Esophagus muscularis mucosa (tissue), 4 donors: ENCODE measurements around the gene MEGF8.

Experiments
- EP300 ChIP-seq: sonication (generic); formaldehyde crosslinking; IDR thresholded peaks from one replicate; pipeline ENCODE4 v1.6.1; 2017; ENCODE audit warnings: antibody characterized with exemption
- POLR2A ChIP-seq: fragments of 450-650 bp; IDR thresholded peaks from one replicate; pipeline ENCODE4 v1.6.1; 2017; ENCODE audit warnings: antibody characterized with exemption, moderate library complexity, mild to moderate bottlenecking, low read depth
- POLR2AphosphoS5 ChIP-seq, 2 donors: sonication (generic); formaldehyde crosslinking; IDR thresholded peaks; one replicate each; pipeline ENCODE4 v1.6.1; 2017; ENCODE audit warnings: antibody characterized with exemption in 2 of 2
- TF ChIP-seq, protein P1 (sequence below), 3 experiments: fragments of 200-600 bp in 2 of 3; fragments of 450-650 bp in 1 of 3; sonication (generic) in 2 of 3; IDR thresholded peaks; one replicate each; pipeline ENCODE4 v1.5.1; 2017 to 2019; ENCODE audit warnings: antibody characterized with exemption in 3 of 3, mild to moderate bottlenecking in 2 of 3, moderate library complexity in 1 of 3

DNA sequence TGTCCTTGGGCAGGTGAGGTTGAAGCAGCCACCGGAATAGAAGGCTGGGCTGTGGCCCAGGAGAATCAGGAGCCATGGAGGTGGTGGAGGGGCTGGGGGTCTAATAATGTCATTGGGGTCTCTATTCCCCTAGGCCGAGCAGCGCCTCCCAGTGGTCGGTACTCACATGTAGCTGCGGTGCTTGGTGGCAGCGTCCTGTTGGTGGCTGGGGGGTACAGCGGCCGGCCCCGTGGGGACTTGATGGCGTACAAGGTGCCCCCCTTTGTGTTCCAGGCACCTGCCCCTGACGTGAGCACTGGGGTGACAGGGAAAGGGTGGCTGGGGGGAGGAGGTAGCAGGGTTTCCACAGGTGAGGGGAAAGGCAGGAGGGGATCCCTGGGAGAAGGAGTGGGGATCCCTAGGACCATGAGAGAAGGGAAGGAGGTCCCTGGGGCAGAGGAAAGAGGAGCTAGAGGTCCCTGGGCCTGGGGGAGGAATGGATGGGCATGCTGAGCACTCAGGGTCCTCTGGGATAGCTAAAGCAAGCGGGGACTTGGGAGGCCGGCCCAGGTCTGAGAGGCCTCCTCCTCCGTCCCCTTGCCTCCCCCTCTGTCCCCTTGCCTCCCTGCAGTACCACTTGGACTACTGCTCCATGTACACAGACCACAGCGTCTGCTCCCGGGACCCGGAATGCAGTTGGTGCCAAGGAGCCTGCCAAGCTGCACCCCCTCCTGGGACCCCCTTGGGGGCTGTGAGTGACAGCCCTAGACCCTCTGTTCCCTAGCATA lies 18.1 kb downstream of the MEGF8 start:
- no peak for TF ChIP-seq POLR2A
- TF ChIP-seq, protein P1, sequence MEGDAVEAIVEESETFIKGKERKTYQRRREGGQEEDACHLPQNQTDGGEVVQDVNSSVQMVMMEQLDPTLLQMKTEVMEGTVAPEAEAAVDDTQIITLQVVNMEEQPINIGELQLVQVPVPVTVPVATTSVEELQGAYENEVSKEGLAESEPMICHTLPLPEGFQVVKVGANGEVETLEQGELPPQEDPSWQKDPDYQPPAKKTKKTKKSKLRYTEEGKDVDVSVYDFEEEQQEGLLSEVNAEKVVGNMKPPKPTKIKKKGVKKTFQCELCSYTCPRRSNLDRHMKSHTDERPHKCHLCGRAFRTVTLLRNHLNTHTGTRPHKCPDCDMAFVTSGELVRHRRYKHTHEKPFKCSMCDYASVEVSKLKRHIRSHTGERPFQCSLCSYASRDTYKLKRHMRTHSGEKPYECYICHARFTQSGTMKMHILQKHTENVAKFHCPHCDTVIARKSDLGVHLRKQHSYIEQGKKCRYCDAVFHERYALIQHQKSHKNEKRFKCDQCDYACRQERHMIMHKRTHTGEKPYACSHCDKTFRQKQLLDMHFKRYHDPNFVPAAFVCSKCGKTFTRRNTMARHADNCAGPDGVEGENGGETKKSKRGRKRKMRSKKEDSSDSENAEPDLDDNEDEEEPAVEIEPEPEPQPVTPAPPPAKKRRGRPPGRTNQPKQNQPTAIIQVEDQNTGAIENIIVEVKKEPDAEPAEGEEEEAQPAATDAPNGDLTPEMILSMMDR (IDR thresholded peaks at IDR 0.05): no peak
- TF ChIP-seq POLR2AphosphoS5 (IDR thresholded peaks at IDR 0.05): no peak
- no peak for TF ChIP-seq EP300
